ENCODE measurements around the gene ZGRF1.

DNA sequence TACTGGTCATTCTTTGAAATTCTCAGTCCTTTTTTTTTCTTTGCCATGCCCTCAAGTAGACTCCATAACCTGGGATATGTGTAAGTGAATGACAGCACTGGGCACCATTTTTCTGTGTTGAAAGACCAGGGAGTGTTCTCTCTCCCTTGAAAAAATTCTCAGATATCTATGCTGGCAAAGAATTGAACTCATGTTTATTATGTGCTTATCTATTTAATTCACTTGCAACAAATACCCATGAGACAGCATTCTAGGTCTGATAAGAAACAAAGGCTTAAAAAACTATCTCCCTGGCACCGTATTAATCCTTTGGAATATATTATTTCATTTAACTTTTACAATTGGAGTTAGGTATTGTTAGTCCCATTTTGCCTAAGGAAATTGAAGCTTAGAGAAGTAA lies 37.0 kb upstream of the ZGRF1 start:
- TF ChIP-seq EZH2 (IDR thresholded peaks at IDR 0.05; ENCODE audit: borderline replicate concordance, low read depth, low read length, severe bottlenecking) (no peak), MYC (IDR thresholded peaks at IDR 0.05; ENCODE audit: low read depth, low read length) (no peak), POLR2AphosphoS5 (IDR thresholded peaks at IDR 0.05; ENCODE audit: insufficient read depth, low read depth, low read length) (no peak), POLR2A (IDR thresholded peaks at IDR 0.05; ENCODE audit: low read depth, low read length) (no peak), FOS (IDR thresholded peaks at IDR 0.05; ENCODE audit: borderline replicate concordance, insufficient read depth, low read length) (no peak)
- TF ChIP-seq, protein P1, sequence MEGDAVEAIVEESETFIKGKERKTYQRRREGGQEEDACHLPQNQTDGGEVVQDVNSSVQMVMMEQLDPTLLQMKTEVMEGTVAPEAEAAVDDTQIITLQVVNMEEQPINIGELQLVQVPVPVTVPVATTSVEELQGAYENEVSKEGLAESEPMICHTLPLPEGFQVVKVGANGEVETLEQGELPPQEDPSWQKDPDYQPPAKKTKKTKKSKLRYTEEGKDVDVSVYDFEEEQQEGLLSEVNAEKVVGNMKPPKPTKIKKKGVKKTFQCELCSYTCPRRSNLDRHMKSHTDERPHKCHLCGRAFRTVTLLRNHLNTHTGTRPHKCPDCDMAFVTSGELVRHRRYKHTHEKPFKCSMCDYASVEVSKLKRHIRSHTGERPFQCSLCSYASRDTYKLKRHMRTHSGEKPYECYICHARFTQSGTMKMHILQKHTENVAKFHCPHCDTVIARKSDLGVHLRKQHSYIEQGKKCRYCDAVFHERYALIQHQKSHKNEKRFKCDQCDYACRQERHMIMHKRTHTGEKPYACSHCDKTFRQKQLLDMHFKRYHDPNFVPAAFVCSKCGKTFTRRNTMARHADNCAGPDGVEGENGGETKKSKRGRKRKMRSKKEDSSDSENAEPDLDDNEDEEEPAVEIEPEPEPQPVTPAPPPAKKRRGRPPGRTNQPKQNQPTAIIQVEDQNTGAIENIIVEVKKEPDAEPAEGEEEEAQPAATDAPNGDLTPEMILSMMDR (IDR thresholded peaks at IDR 0.05; ENCODE audit: extremely low read depth in 1 of 2, insufficient read depth in 1 of 2, low read depth in 1 of 2, low read length in 2 of 2) = no peak
- TF ChIP-seq, protein P2, sequence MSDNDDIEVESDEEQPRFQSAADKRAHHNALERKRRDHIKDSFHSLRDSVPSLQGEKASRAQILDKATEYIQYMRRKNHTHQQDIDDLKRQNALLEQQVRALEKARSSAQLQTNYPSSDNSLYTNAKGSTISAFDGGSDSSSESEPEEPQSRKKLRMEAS (IDR thresholded peaks at IDR 0.05; ENCODE audit: insufficient read depth, insufficient read length) = no peak

Data from endothelial cell of umbilical vein (primary cell).